SHP77 (cell line): ENCODE data around the gene ATP5MG.
A peak's percentile ranks its signal among the peaks of the same experiment; 100 is the strongest.
"Not testable (repeated sequence)": the region's sequence is repeated elsewhere in the genome, so short reads cannot be mapped to it uniquely, and the experiment has no call there.

Experiments used
- DNase-seq, 2 experiments: peaks; one replicate each; lab custom pipeline; 2025; lab: John Stamatoyannopoulos, UW

The ATP5MG gene

GRCh38 chr11:118410055-118410745, 8.8 kb downstream of the ATP5MG start:
- DNase-seq: no peak

- no peak for DNase-seq
Observed at GRCh38 chr11:118411530-118411929, 10.1 kb downstream of the ATP5MG start.

GRCh38 chr11:118412921-118413320, 11.5 kb downstream of the ATP5MG start:
- no peak for DNase-seq

- DNase-seq: no peak
Observed at GRCh38 chr11:118415062-118415738, 13.8 kb downstream of the ATP5MG start.

- DNase-seq: peak in 1 of 2 experiments; percentile 26
Observed at GRCh38 chr11:118415739-118416068, 14.3 kb downstream of the ATP5MG start.

- not testable (repeated sequence) for DNase-seq
Observed at GRCh38 chr11:118416900-118417299, 15.5 kb downstream of the ATP5MG start.

GRCh38 chr11:118417801-118418200, 16.4 kb downstream of the ATP5MG start:
- no peak for DNase-seq

GRCh38 chr11:118418766-118419165, 17.4 kb downstream of the ATP5MG start:
- no peak for DNase-seq

GRCh38 chr11:118427707-118428106, 26.3 kb downstream of the ATP5MG start:
- no peak for DNase-seq

- no peak for DNase-seq
Observed at GRCh38 chr11:118430956-118431355, 29.6 kb downstream of the ATP5MG start.

- peak; percentile 12 to 31 for DNase-seq
Observed at GRCh38 chr11:118434123-118434552, 32.7 kb downstream of the ATP5MG start.

GRCh38 chr11:118434553-118435289, 33.3 kb downstream of the ATP5MG start:
- no peak for DNase-seq

- peak; percentile 95 for DNase-seq
Observed at GRCh38 chr11:118435290-118435892, 34.0 kb downstream of the ATP5MG start.

- DNase-seq: peak; percentile 93 to 95
Observed at GRCh38 chr11:118435893-118436624, 34.7 kb downstream of the ATP5MG start, which contains the start of gene KMT2A. Gene KMT2A (plus strand): TSS chr11:118436492. CDS start chr11:118436513, 21 bp downstream.

- peak; percentile 0 to 21 for DNase-seq
Observed at GRCh38 chr11:118436639-118437207, 35.3 kb downstream of the ATP5MG start.

- peak; percentile 7 to 60 for DNase-seq
Observed at GRCh38 chr11:118437208-118438125, 36.1 kb downstream of the ATP5MG start.

- DNase-seq: peak; percentile 10 to 24
Observed at GRCh38 chr11:118438314-118438931, 37.0 kb downstream of the ATP5MG start.

- no peak for DNase-seq
Observed at GRCh38 chr11:118439646-118440045, 38.2 kb downstream of the ATP5MG start.

GRCh38 chr11:118441770-118442275, 40.4 kb downstream of the ATP5MG start:
- DNase-seq: no peak

- no peak for DNase-seq
Observed at GRCh38 chr11:118442301-118442700, 40.9 kb downstream of the ATP5MG start.
